OCI-LY7 (cell line): ENCODE results near the gene KCNJ16. TPM values are rescaled to one million over a fixed set of nuclear protein-coding genes. Genes with fewer than 3 reads are reported as not detected.

Experiments used
- BruUV-seq: library from RNA; stranded (reverse); fragments of 400-500 nt; replicated peaks from 2 replicates; lab custom pipeline; 2021; lab: Mats Ljungman, UMichigan
- CTCF ChIA-PET: fragments of 300-600 bp; sonication (Branson Sonifier 250); formaldehyde crosslinking; loops from one replicate; lab custom pipeline; 2022; ENCODE audit warnings: antibody characterized with exemption; ENCODE audit not compliant: unreplicated experiment; lab: Charles Lee
- POLR2A ChIA-PET: fragments of 300-600 bp; sonication (Branson Sonifier 250); formaldehyde crosslinking; loops from one replicate; lab custom pipeline; 2022; ENCODE audit warnings: antibody characterized with exemption; lab: Charles Lee
- DNase-seq: peaks from one replicate; pipeline ENCODE4 v3.0.0-alpha.2; 2015; ENCODE audit warnings: low spot score
- H2AFZ ChIP-seq: fragments of 200-600 bp; sonication (generic), shearing (Covaris generic); 2 replicates; pipeline ENCODE4 v1.6.1; 2014; ENCODE audit warnings: mild to moderate bottlenecking, antibody characterized with exemption, low read length, moderate library complexity
- H3K27ac ChIP-seq: fragments of 200-600 bp; sonication (generic); 2 replicates; pipeline ENCODE4 v1.5.1; 2014; ENCODE audit warnings: mixed run types, low read depth, mild to moderate bottlenecking, moderate library complexity, low read length, inconsistent platforms; ENCODE audit not compliant: poor library complexity, severe bottlenecking
- H3K36me3 ChIP-seq: fragments of 200-600 bp; sonication (generic); 2 replicates; pipeline ENCODE4 v1.6.1; 2014; ENCODE audit warnings: mild to moderate bottlenecking, antibody characterized with exemption, low read length, moderate library complexity, mixed read lengths; ENCODE audit not compliant: insufficient read depth
- H3K4me1 ChIP-seq: fragments of 200-600 bp; sonication (generic); 2 replicates; pipeline ENCODE4 v1.5.1; 2014; ENCODE audit warnings: mild to moderate bottlenecking, low read length; ENCODE audit not compliant: insufficient read depth, poor library complexity, severe bottlenecking
- H3K4me2 ChIP-seq: fragments of 200-600 bp; sonication (generic); 2 replicates; pipeline ENCODE4 v1.6.1; 2014; ENCODE audit warnings: mild to moderate bottlenecking, low read length
- H3K4me3 ChIP-seq: fragments of 200-600 bp; sonication (generic); 2 replicates; pipeline ENCODE4 v1.5.1; 2014; ENCODE audit warnings: mild to moderate bottlenecking, low read depth, low read length; ENCODE audit not compliant: poor library complexity, severe bottlenecking
- H3K79me2 ChIP-seq: fragments of 200-600 bp; sonication (generic); 2 replicates; pipeline ENCODE4 v1.6.1; 2016; ENCODE audit warnings: low read depth, mild to moderate bottlenecking, low read length, moderate library complexity, mixed read lengths; ENCODE audit not compliant: insufficient read depth
- H3K9me2 ChIP-seq: fragments of 200-600 bp; sonication (generic); 2 replicates; pipeline ENCODE4 v1.6.1; 2016; ENCODE audit warnings: mild to moderate bottlenecking, low read length, mixed read lengths; ENCODE audit not compliant: insufficient read depth
- H3K9me3 ChIP-seq: fragments of 200-600 bp; sonication (generic); 2 replicates; pipeline ENCODE4 v1.6.1; 2014; ENCODE audit warnings: mild to moderate bottlenecking, mixed run types, low read length, mixed read lengths
- H4K20me1 ChIP-seq: fragments of 200-600 bp; sonication (generic); 2 replicates; pipeline ENCODE4 v1.6.1; 2014; ENCODE audit warnings: mild to moderate bottlenecking, antibody characterized with exemption, low read length, moderate library complexity, mixed read lengths; ENCODE audit not compliant: insufficient read depth
- CTCF ChIP-seq: fragments of 200-600 bp; sonication (generic); conservative IDR thresholded peaks from 2 replicates; pipeline ENCODE4 v1.5.1; 2014; ENCODE audit warnings: mild to moderate bottlenecking, antibody characterized with exemption, low read length, moderate library complexity, mixed read lengths
- EZH2phosphoT487 ChIP-seq: fragments of 200-600 bp; sonication (generic); IDR thresholded peaks from 2 replicates; pipeline ENCODE4 v1.6.1; 2018; ENCODE audit warnings: low read depth, borderline replicate concordance, mild to moderate bottlenecking, mixed run types, antibody characterized with exemption, low read length, moderate library complexity, mixed read lengths
- intact Hi-C: fragments of 100-400 bp; cut with micrococcal nuclease; formaldehyde crosslinking; loops from one replicate; pipeline ENCODE4 v1.10.0; 2022; ENCODE audit not compliant: unreplicated experiment
- total RNA-seq, 2 experiments: library from RNA; depleted of rRNA in 1 of 2; stranded (reverse); fragments of >200 nt in 1 of 2; shearing (Covaris generic) in 1 of 2; gene quantifications; 2 replicates each; pipeline ENCODE4 v1.2.3, GENCODE V29; 2014 to 2022

Gene KCNJ16
- total RNA-seq, 2 experiments from 2014 or later: not detected

- Histone ChIP-seq H3K36me3 (no peaks in the 10 kb centered on the region), H3K4me2 (no peak overlapping the region), H3K9me2 (no peaks in the 10 kb centered on the region), H3K27ac (no peak overlapping the region), H2AFZ (no peak overlapping the region), H4K20me1 (no peaks in the 10 kb centered on the region), H3K4me1 (no peaks in the 10 kb centered on the region), H3K4me3 (no peak overlapping the region), H3K9me3 (no peaks in the 10 kb centered on the region), H3K79me2 (no peaks in the 10 kb centered on the region)
- TF ChIP-seq CTCF: no peak
- TF ChIP-seq EZH2phosphoT487: no peak
- BruUV-seq: no TSS peak
- DNase-seq: no peak
- POLR2A ChIA-PET: no interaction called here
- CTCF ChIA-PET: no interaction called here
- intact Hi-C loops: no loop called here
Observed at GRCh38 chr17:70184207-70184606, 109.2 kb downstream of the KCNJ16 start.

- Histone ChIP-seq H4K20me1 (no peaks in the 10 kb centered on the region), H3K4me1 (no peaks in the 10 kb centered on the region), H3K79me2 (no peaks in the 10 kb centered on the region), H3K9me2 (no peaks in the 10 kb centered on the region), H3K27ac (no peak overlapping the region), H3K4me2 (no peak overlapping the region), H3K9me3 (no peaks in the 10 kb centered on the region), H3K4me3 (no peak overlapping the region), H2AFZ (no peak overlapping the region), H3K36me3 (no peaks in the 10 kb centered on the region)
- BruUV-seq: no TSS peak
- CTCF ChIA-PET: no interaction called here
- intact Hi-C loops: no loop called here
- no peak for TF ChIP-seq CTCF
- no peak for TF ChIP-seq EZH2phosphoT487
- POLR2A ChIA-PET: no interaction called here
- DNase-seq: no peak
Observed at GRCh38 chr17:70184770-70185169, 109.7 kb downstream of the KCNJ16 start.

Other genes with a start within 250 kb of the KCNJ16 start
- gene KCNJ2, start 94.3 kb downstream of the KCNJ16 start, total RNA-seq (2014; rRNA removed; shearing (Covaris generic)): 0.46 and 0.88 TPM in 2 replicates
- 0.55 and 0.57 TPM in 2 replicates for gene KCNJ2, start 94.3 kb downstream of the KCNJ16 start, total RNA-seq (2022)